ENCODE data around the gene TSPYL1.
"Not testable (repeated sequence)": the region's sequence is repeated elsewhere in the genome, so short reads cannot be mapped to it uniquely, and the experiment has no call there.

DNA sequence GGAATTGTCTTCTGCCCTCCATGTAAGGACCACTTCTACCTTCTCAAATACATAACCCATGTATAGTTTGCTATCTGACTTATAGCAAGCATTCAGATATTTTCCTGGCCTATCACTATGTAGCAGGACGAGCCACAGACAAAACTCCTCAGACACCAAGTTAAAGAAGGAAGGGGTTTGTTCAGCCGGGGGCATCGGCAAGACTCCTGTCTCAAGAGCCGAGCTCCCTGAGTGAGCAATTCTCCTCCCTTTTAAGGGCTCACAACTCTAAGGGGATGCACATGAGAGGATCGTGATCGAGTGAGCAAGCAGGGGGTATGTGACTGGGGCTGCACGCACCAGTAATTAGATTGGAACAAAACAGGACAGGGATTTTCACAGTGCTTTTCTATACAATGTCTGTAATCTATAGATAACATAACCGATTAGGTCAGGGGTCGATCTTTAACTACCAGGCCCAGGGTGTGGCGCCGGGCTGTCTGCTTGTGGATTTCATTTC is 46.0 kb upstream of the TSPYL1 start:
- TF ChIP-seq, protein P1, sequence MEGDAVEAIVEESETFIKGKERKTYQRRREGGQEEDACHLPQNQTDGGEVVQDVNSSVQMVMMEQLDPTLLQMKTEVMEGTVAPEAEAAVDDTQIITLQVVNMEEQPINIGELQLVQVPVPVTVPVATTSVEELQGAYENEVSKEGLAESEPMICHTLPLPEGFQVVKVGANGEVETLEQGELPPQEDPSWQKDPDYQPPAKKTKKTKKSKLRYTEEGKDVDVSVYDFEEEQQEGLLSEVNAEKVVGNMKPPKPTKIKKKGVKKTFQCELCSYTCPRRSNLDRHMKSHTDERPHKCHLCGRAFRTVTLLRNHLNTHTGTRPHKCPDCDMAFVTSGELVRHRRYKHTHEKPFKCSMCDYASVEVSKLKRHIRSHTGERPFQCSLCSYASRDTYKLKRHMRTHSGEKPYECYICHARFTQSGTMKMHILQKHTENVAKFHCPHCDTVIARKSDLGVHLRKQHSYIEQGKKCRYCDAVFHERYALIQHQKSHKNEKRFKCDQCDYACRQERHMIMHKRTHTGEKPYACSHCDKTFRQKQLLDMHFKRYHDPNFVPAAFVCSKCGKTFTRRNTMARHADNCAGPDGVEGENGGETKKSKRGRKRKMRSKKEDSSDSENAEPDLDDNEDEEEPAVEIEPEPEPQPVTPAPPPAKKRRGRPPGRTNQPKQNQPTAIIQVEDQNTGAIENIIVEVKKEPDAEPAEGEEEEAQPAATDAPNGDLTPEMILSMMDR (IDR thresholded peaks at IDR 0.05) = not testable (repeated sequence)
- TF ChIP-seq POLR2A (IDR thresholded peaks at IDR 0.05) = not testable (repeated sequence)

Data from right lobe of liver (tissue), 4 donors.